ENCODE data around the gene DESI2.
"Not testable (repeated sequence)": the region's sequence is repeated elsewhere in the genome, so short reads cannot be mapped to it uniquely, and the experiment has no call there.

The DESI2 gene

DNA sequence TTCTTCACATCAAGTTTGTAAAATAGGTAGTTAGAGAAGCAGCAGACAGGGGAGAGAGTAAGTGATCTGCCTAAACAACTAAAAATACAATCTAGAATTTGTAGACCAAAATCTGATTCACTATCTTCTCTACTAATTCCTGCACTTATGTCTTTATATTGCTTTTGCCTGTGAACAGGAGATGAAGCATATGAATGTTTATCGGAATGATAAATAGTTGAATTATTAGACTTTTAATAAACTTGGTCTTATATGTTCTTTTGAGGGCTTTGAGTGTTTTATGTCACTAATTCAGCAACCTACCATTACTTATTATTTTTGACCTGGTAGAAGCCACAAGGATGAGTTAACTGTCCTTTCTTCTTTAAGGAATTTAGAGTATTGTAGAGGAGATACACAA lies 2.3 kb downstream of the DESI2 start:
- DNase-seq: no peak

DNA sequence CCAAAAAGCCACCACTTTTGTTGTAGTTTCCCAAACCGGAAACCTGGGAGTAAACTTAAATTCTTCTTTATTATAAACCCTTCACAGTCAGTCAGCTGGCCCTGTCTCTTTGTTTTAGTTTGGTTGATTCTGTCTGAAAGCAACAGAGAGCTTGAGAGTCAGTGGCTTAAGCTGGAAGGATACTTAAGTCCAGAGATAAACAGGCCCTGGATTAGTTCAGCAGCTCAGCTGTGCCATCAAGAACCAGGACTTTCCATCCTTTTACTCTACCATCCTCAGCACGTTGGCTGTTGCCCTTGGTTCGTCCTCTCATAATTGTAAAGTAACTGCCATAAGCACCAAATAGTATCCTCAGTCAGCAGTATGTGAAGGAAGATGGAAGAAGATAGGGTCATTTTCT lies 4.5 kb downstream of the DESI2 start:
- no peak for DNase-seq

DNA sequence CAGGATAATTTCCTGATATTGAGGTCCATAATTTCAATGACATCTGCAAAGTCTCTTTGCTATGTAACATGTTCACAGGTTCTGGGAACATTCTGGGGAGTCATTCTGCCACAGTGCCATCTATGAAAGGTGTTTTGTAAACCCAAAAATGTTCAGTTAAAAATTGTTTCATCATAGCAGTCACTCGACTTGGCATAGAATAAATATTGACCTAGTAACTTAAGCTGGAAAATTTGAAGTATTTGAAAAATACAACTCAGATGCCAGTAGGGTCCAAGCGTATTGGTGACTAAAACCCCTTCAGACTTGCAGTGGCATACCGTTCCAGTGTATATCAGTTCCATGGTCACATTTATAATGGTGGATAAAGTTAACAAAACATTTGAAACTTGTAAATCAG lies 6.8 kb downstream of the DESI2 start:
- DNase-seq: no peak

DNA sequence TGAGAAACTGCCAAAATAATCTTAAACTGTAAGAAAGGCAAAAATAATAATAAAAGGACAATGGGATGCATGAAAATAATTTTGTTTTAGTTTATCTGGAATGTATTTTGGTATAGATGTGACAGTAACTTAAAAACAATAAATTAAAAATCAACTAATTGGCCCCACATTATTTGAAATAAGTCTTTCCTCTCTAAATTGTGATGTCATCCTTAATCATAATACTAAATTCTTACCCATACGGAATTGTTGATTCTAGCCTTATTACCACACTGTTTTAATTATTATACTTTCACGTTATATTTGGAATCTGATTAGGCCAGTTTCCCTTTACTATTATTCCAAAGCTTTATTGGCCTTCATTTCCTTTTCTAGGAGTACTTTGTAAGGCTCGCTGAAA lies 7.7 kb downstream of the DESI2 start:
- no peak for DNase-seq

DNA sequence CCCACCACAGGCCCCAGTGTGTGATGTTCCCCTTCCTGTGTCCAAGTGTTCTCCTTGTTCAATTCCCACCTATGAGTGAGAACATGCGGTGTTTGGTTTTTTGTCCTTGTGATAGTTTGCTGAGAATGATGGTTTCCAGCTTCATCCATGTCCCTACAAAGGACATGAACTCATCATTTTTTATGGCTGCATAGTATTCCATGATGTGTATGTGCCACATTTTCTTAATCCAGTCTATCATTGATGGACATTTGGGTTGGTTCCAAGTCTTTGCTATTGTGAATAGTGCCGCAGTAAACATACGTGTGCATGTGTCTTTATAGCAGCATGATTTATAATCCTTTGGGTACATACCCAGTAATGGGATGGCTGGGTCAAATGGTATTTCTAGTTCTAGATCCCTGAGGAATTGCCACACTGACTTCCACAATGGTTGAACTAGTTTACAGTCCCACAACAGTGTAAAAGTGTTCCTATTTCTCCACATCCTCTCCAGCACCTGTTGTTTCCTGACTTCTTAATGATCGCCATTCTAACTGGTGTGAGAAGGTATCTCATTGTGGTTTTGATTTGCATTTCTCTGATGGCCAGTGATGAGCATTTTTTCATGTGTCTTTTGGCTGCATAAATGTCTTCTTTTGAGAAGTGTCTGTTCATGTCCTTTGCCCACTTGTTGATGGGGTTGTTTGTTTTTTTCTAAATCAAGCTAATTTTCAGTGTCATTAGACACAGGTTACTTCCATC lies 8.8 kb downstream of the DESI2 start:
- DNase-seq: not testable (repeated sequence)

DNA sequence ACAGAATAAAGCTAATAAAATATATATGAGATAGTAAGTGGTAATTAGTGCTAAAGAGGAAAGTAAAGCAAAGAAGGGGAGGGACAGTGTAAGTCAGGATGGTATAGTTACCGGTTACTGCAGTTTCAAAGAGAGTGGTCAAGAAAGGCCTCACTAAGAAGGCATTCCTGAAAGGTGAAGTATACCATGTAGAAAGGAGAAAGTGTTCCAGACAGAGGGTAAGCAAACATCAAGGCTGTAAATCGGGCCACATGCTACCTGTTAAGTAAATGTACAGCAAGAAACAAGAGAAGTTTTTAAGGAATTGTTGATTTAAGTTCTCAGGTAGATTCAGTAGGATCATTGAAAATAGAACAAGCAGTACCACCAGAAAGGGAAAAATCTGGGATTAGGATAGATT lies 9.7 kb downstream of the DESI2 start:
- DNase-seq: no peak

DNA sequence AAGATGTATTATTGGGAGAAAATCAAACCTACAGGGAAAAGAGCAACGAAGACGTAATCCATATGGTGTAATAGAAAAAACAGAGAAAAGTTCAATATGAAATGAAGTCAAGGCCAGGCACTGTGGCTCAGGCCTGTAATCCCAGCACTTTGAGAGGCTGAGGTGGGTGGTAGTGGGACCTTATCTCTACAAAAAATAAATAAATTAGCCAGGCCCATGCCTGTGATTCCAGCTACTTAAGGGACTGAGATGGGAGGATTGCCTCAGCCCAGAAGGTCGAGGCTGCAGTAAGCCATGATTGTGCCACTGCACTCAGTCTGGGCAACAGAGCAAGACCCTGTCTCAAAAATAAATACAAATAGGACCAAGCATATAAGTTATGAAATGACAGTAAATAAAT lies 11.4 kb downstream of the DESI2 start:
- DNase-seq: no peak

DNA sequence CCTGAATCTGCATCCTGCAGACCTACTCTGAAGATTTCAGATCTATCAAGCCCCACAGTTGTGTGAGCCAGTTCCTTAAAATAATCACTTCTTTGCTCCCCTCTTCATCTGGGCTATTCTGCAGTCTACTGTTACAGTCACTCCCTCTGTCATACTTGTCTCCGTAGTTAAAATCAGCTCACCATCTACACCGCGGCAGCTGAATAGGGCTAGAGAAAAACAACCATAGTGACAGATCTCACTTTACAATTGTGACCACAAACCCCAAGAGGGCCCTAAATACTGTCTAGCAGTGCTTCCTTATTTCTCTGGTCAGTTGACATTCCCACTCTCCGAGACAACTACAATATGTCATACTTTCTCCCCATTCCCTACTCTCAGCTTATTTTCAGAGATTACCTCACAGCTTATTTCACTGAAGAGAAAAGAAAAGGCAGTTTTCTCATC lies 12.9 kb downstream of the DESI2 start:
- peak; percentile 62 for DNase-seq

DNA sequence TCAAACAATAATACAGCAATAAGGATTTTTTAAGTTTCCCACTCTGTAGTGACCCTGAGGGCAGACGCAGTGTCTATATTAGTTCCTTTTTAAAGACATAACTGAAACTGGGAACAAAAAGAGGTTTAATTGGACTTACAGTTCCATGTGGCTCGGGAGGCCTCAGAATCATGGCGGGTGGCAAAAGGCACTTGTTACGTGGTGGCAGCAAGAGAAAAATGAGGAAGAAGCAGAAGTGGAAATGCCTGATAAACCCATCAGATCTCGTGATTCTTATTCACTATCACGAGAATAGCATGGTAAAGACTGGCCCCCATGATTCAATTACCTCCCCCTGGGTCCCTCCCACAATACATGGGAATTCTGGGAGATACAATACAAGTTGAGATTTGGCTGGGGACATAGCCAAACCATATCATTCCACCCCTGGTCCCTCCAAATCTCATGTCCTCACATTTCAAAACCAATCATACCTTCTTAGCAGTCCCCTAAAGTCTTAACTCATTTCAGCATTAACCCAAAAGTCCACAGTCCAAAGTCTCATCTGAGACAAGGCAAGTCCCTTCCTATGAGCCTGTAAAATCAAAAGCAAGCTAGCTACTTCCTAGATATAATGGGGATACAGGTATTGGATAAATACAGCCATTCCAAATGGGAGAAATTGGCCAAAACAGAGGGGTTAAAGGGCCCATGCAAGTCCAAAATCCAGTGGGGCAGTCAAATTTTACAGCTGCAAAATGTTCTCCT lies 13.9 kb downstream of the DESI2 start:
- peak; percentile 72 for DNase-seq

DNA sequence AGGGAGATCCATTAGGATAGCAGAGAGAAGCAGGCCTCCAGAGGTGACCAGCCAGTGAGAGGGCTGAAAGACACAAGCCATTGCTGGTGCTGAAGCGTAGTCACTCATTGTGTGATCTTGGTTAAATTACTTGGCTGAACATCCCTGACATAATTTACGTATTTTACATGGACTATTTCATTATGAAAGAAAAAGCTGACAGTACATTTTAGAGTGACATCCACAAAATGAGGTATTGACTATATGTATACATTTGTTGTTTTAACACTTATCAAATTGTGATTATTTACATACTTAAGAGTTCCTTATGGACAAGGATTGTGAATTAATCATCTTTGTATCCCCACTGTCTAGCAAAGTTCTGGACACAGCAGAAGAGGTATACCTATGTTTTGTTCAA lies 14.9 kb downstream of the DESI2 start:
- no peak for DNase-seq

DNA sequence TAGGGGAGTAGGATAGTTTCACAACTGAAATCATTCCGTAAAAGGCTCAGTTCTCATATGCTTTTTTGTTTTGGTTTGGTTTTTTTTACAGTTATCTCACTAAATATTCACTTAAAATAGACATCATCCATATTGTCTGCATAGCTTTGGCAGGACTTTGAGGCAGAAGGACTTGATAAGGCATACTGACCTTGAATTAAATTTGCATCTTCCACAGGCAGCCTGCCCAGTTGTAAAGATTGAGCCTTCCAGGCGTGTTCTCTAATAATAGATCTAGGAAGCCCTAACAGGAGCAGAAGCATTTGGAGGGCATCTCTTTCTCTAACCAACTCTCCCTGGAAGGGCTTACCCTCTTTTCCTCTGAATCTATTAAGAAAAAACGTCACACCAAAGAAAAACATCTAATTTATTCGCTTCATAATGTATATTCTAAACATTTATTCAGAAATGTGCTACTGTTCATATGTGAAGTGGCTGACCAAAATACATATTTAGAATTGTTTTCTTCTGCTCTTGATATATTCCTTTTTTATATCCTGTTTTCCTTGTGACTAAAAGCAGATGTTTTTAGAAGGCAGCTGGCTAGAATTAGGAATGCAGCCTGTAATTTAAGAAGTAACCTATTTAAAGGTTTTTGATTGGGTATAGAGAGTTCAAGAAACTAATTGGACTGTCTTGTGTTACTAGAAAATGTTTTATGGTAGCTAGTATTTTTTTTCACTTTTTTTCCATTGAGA lies 20.2 kb downstream of the DESI2 start:
- DNase-seq: no peak

DNA sequence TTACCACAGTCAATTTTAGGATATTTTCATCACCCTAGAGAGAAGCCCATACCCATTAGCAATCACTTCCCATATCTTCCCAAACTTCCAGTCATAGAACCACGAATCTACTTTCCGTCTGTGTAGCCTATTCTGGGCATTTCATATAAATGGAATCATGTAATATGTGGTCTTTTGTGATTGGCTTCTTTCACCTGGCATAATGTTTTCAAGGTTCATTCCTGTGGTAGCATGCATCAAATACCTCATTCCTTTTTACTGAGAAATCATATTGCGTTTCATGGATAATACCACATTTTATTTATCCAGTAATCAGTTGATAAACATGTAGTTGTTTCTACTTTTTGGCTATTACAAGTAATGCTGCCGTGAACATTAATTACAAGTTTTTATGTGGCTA lies 21.5 kb downstream of the DESI2 start:
- no peak for DNase-seq

DNA sequence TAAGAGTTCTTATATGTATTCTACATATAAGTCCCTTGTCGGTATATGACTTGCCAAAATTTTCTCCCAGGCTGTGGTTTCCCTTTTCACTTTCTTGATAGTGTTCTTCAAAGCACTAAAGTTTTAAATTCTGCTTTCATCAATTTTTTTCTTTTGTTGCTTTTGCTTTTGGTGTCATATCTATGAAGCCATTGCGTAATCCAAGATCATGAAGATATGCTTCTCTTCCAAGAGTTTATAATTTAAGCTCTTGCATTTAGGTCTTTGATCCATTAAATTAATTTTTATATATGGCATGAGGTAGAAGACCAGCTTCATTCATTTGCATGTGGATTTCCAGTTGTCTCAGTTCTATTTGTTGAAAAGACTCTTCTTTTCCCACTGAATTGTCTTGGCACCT lies 22.2 kb downstream of the DESI2 start:
- no peak for DNase-seq

DNA sequence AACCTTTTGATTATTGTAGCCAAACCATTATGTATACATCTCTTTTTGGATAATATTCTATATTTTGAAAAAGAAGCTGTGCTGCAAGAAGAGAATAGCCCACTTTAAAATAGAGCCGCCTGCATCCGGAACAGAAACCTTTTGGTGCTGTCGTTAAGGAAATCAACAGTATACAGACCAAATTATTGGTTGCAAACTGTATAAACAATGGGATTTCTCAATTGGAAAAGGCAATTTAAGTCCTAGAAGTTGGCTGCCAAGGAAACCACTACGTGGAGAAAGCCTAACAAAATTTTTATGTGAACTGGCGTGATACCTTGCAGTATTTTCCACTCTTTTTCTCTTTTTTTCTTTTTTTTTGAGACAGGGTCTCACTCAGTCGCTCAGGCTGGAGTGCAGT lies 25.8 kb downstream of the DESI2 start:
- no peak for DNase-seq

DNA sequence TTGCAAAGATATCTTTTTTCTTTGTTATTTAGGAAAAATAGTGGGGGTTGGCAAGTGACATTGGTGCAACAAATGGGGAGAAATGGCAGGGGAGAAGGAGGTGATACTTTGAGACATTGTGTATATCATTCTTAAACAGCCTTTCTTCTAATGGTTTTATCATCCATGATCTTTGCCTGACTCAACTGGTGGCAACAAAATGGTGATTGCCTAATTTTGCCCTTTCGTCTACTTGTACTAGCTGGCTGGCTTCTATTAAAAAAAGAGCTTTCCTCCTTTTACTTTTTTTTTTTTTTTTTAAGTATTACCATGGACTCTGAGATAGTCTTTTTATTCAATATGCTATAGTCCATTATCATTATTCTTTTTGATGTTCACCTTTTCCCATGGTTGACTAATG lies 27.7 kb downstream of the DESI2 start:
- no peak for DNase-seq

DNA sequence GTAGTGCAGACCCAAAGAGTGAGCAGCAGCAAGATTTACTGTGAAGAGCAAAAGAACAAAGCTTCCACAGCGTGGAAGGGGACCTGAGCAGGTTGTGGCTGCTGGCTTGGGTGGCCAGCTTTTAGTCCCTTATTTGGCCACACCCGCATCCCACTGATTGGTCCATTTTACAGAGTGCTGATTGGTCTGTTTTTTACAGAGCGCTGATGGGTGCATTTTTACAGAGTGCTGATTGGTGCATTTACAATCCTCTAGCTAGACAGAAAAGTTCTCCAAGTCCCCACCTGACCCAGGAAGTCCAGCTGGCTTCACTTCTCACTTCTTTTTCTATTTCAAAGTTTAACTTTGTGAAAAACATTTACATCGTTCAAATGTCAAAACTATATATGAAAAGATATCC lies 29.2 kb downstream of the DESI2 start:
- not testable (repeated sequence) for DNase-seq

DNA sequence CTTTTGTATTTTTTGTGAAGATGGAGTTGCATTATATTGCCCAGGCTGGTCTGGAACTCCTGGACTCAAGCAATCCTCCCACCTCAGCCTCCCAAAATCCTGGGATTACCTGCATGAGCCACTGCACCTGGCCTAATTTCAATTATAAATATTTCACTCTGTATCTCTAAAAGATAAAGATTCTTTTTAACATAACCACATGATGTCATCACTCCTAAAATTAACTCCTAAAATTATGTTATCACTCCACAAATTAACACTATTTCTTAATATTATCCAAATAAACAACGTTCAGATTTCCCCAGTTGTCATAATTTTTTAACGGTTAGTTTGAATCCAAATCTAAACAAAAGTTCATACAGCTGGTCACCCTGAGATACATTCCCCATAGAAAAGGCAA lies 43.0 kb downstream of the DESI2 start:
- no peak for DNase-seq

DNA sequence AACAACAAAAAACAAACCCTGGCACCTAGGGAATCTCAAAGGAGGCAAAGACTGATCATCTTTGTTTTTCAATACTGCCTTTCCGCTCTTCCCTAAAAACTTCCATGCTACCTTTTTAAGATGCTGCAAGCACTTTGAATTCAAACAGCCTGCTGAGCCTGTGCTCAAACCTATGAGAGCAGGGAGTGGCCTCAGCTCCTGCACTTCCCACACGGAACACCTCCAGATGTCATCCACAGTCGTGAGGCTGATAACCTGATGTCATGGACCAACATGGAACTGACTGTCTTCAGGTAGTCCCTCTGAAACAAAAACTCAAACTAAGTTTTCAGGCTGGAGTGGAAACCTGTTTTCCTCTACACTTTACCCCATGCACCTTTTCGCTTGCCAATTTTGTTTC lies 46.8 kb downstream of the DESI2 start:
- no peak for DNase-seq

DNA sequence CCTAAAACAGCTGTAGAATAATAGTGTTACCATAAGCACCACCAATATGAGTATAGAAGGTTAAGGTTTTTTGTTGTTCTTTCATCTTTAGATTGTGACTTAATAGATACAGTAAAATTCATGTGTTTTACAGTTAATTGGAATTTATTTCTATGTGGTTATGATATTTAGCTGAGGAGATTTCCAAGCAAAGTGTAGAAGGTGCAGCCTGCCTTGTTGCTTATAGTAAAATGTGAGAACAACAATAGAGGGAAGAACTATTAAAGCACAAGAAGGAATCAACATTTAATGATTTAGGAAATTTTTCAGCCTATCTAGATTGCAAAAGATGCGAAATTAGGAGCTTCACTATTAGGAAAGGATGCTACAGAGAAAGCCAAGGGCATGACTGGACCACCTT lies 47.9 kb downstream of the DESI2 start:
- no peak for DNase-seq

DNA sequence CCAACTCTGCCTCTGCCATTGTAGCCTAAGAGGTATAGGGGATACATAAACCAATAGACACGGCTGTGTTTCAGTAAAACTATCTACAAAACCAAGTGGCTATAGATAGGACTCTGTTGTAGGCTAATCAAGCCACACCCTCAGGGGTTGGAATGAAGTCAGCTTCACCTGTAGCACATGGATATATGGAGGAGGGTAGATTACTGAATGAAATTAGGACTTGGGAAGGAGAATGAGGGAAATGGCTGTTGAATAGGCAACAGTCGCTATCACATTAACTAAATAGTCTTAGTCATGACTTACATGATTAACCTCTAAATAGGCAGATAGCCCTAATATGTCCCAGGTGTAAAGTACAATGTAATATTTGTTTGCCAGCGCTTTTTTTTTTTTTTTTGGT lies 49.7 kb downstream of the DESI2 start:
- DNase-seq: no peak

DNA sequence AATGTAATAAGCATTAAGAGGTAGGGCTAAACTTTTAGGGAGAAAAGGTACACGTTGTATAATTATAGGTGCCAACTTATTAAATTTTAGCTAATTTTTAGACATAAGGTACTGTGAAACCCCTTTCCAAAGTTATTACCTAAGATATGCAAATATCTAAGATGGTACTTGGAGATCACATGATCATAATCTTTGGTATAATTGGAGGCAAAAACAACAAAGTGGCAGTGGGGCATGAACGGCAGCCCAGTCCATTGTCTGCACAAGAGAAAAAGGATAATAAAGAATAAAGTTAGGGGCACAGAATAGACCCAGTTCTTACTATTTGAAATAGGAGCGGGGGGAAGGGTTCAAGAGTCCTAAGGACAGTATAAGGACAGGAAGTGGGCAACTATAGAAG lies 51.2 kb downstream of the DESI2 start:
- no peak for DNase-seq

DNA sequence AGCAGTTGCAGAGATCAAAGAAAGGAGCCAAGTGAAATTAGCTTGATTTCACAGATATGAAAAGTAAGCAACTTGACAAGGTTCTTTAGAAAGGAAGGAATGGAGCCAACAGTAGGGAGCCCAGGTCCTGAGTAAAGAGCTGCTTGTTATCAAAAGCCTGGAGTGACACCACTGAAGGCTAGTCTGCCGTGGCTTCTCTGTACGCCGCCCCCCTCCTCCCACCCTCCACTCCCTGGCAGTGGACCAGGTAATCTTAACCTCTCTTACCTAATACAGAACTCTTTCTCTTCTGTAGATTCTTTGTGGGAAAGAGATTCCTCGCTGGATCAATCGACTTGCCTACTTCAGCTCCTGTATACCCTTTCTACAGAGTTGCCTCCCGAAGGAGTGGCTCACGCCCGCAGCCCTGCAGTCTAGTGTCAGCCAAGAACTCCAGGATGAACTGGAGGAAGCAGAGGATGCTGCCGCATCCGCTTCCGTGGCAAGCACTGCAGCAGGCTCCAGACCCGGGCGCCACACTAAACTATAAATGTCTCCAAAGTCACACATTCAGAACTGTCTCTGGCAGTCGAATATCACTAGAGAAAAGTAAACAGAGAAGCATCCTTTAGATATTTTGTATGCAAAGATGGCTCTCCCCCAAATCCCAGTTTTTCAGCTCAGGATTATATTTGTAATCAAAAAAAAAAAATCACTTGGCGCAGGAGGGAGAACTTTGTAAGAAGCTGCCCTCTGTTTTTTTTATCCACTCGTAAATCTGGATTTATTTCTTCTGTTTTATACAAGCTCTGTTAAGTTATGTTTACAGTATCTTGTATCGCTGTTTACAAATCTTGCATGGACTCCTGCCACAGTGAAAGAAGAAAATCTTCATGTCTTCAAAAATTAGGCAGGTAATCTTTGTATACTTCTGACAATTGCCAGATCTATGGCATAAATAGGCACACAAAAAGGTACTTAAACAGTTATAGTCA lies 52.6 kb downstream of the DESI2 start:
- DNase-seq: no peak

DNA sequence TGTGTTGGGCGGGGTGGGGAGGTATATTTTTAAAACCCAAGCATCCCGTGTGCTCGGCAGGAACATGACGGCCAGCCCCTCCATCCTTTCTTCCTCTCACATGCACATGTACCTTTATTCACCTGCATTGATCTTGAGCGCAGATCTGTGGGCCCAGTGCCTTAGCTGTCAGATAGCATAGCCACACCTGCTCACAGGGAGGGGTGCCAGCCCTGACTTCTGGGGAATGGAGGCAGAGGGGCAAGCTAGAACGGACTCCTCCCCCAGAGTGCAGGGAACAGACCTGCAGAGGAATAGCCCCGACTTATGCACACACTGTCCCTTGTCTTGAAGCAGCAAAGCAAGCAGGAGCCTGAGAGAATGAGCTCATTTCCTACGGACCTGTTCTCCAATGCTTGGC lies 56.1 kb downstream of the DESI2 start:
- no peak for DNase-seq

Measured in inflammatory macrophage treated with lipopolysaccharide for 4 hours (primary cell).